Fibroblast of lung (primary cell): ENCODE measurements around the gene PLXNA4. TPM values are rescaled to one million over a fixed set of nuclear protein-coding genes. Genes with fewer than 3 reads are reported as not detected.

Experiments
- DNase-seq, 2 donors: peaks; one replicate each; pipeline versions ENCODE4 v3.0.0 to v3.0.0-alpha.2; 2010; ENCODE audit warnings: low read depth in 2 of 2
- H2AFZ ChIP-seq: 2 replicates; pipeline ENCODE4 v1.5.1; 2012; ENCODE audit warnings: low read length, control low read depth, inconsistent platforms
- H3K27ac ChIP-seq: 2 replicates; pipeline ENCODE4 v1.5.1; 2011; ENCODE audit warnings: low read length, control low read depth; ENCODE audit not compliant: insufficient read depth
- H3K27me3 ChIP-seq: 2 replicates; pipeline ENCODE4 v1.5.1; 2011; ENCODE audit warnings: mild to moderate bottlenecking, low read length; ENCODE audit not compliant: control insufficient read depth, insufficient read depth
- H3K36me3 ChIP-seq: 2 replicates; pipeline ENCODE4 v1.5.1; 2011; ENCODE audit warnings: low read length; ENCODE audit not compliant: control insufficient read depth, insufficient read depth
- H3K4me1 ChIP-seq: 2 replicates; pipeline ENCODE4 v1.5.1; 2011; ENCODE audit warnings: low read length; ENCODE audit not compliant: control insufficient read depth, insufficient read depth; ENCODE audit errors: extremely low read depth
- H3K4me2 ChIP-seq: 2 replicates; pipeline ENCODE4 v1.5.1; 2011; ENCODE audit warnings: low read length, control low read depth; ENCODE audit not compliant: insufficient read depth; ENCODE audit errors: extremely low read depth
- H3K4me3 ChIP-seq, 4 experiments: fragments of 200-600 bp in 1 of 4; sonication (generic) in 1 of 4; replicated peaks in 1 of 4; 2 replicates each; pipeline ENCODE4 v1.5.1; 2011 to 2016; ENCODE audit warnings: low read length in 4 of 4, low read depth in 3 of 4, mild to moderate bottlenecking in 3 of 4, control low read depth in 2 of 4, inconsistent platforms in 1 of 4, mixed read lengths in 1 of 4; ENCODE audit not compliant: insufficient read depth in 1 of 4; ENCODE audit errors: control extremely low read depth in 1 of 4
- H3K79me2 ChIP-seq: 2 replicates; pipeline ENCODE4 v1.5.1; 2012; ENCODE audit warnings: mild to moderate bottlenecking, low read length, inconsistent platforms; ENCODE audit not compliant: control insufficient read depth, insufficient read depth
- H3K9ac ChIP-seq: 2 replicates; pipeline ENCODE4 v1.5.1; 2011; ENCODE audit warnings: mild to moderate bottlenecking, low read length, control low read depth; ENCODE audit not compliant: insufficient read depth
- H3K9me3 ChIP-seq: 2 replicates; pipeline ENCODE4 v1.5.1; 2012; ENCODE audit warnings: low read depth, low read length; ENCODE audit not compliant: control insufficient read depth, insufficient read depth
- H4K20me1 ChIP-seq: 2 replicates; pipeline ENCODE4 v1.5.1; 2011; ENCODE audit warnings: low read length; ENCODE audit not compliant: control insufficient read depth, insufficient read depth; ENCODE audit errors: extremely low read depth
- EZH2 ChIP-seq: IDR thresholded peaks from 2 replicates; pipeline ENCODE4 v1.5.1; 2012; ENCODE audit warnings: low read length, control low read depth, mild to moderate bottlenecking; ENCODE audit errors: missing control alignments
- polyA plus RNA-seq, 2 donors: library from polyadenylated mRNA; depleted of rRNA in 1 of 2; stranded (reverse) in 1 of 2; unstranded in 1 of 2; fragments of >200 nt; gene quantifications; 2 replicates each; pipeline ENCODE4 v1.2.1, GENCODE V29; 2011 to 2012; ENCODE audit warnings: missing spikeins in 1 of 2
- total RNA-seq: library from RNA; depleted of rRNA; stranded (reverse); fragments of >200 nt; gene quantifications from 2 replicates; pipeline ENCODE4 v1.2.1, GENCODE V29; 2014
- TF ChIP-seq, protein P1 (sequence below), 2 donors: IDR thresholded peaks in 1 of 2; conservative IDR thresholded peaks in 1 of 2; 1 replicate in 1 of 2; 2 replicates in 1 of 2; pipeline ENCODE4 v1.5.1; 2011 to 2012; ENCODE audit warnings: low read length in 2 of 2, control low read depth in 1 of 2, inconsistent platforms in 1 of 2, low read depth in 1 of 2, mild to moderate bottlenecking in 1 of 2

PLXNA4 gene
- total and polyA plus RNA-seq, 2 donors (not counting 1 experiment from before 2014, with no cell fraction given) = 1.2 to 1.5 TPM

DNA sequence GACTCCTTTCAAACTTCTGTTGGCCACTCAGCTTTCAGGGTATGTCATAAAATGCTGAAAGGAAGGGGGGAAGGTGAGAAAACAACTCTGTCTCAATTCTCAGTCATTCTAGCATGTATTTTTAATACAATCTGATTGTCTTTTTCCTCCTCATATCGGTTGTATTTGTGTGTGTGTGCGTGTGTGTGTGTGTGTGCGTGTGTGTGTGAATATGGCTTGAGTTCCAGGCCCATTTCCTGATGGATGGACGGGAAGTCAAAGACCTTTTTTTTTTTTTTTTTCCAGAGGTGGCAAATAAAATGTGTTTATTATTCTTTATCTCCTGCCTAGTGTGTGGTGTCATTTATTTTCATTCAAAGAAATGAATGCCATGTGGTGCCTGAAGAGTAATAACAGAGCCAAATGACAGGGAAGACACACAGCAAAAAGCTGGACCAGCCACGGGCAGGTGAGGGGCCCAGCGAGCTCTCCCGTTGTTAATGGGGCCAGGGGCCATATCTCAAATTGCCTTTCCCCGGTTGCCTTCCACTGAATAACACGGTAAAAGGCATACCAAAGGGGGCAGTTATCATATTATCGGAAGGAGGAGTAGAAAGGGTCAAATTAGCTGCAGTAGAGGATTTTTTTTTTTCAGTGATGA, 3.1 kb upstream of the PLXNA4 start:
- Histone ChIP-seq H3K4me3 (no peak overlapping the region), H3K9ac (no peak overlapping the region), H3K36me3 (no peaks in the 10 kb centered on the region), H3K27me3 (peaks cover 10% of the 10 kb centered on the region), H3K9me3 (no peaks in the 10 kb centered on the region), H3K27ac (no peak overlapping the region), H3K4me2 (no peak overlapping the region), H4K20me1 (no peaks in the 10 kb centered on the region), H2AFZ (no peak overlapping the region), H3K79me2 (no peaks in the 10 kb centered on the region), H3K4me1 (no peaks in the 10 kb centered on the region)
- TF ChIP-seq, protein P1, sequence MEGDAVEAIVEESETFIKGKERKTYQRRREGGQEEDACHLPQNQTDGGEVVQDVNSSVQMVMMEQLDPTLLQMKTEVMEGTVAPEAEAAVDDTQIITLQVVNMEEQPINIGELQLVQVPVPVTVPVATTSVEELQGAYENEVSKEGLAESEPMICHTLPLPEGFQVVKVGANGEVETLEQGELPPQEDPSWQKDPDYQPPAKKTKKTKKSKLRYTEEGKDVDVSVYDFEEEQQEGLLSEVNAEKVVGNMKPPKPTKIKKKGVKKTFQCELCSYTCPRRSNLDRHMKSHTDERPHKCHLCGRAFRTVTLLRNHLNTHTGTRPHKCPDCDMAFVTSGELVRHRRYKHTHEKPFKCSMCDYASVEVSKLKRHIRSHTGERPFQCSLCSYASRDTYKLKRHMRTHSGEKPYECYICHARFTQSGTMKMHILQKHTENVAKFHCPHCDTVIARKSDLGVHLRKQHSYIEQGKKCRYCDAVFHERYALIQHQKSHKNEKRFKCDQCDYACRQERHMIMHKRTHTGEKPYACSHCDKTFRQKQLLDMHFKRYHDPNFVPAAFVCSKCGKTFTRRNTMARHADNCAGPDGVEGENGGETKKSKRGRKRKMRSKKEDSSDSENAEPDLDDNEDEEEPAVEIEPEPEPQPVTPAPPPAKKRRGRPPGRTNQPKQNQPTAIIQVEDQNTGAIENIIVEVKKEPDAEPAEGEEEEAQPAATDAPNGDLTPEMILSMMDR (conservative IDR thresholded peaks at IDR 0.05 in 1 of 2, IDR thresholded peaks at IDR 0.05 in 1 of 2; ENCODE audit: low read depth in 1 of 2, low read length in 2 of 2) = no peak
- TF ChIP-seq EZH2 = no peak
- DNase-seq = no peak

DNA sequence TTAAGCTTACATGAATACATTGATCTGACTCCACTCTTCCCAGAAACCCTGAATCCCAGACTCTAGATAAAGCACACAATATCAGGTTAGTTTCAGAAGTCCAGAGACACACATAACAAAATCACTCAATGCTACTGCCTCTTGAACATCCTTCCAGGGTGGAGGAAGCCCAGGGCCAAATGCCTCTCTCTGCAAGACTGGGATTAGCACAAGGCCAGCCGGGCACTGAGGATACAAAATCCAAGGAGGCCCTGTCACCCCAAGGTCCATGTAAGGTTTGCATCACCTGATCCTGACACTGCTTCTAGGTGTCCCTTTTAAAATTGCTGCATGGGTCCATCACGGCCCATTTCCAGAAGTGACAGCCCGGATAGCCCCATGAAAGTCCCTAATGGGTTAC, 2.6 kb upstream of the PLXNA4 start:
- Histone ChIP-seq H3K9me3 (no peaks in the 10 kb centered on the region), H3K36me3 (no peaks in the 10 kb centered on the region), H4K20me1 (no peaks in the 10 kb centered on the region), H3K4me3 (no peak overlapping the region), H3K79me2 (no peaks in the 10 kb centered on the region), H3K27me3 (peaks cover 10% of the 10 kb centered on the region), H3K27ac (no peak overlapping the region), H3K9ac (no peak overlapping the region), H3K4me1 (no peaks in the 10 kb centered on the region), H3K4me2 (no peak overlapping the region), H2AFZ (no peak overlapping the region)
- DNase-seq = no peak
- TF ChIP-seq, protein P1 (conservative IDR thresholded peaks at IDR 0.05 in 1 of 2, IDR thresholded peaks at IDR 0.05 in 1 of 2; ENCODE audit: low read depth in 1 of 2, low read length in 2 of 2) = no peak
- no peak for TF ChIP-seq EZH2

DNA sequence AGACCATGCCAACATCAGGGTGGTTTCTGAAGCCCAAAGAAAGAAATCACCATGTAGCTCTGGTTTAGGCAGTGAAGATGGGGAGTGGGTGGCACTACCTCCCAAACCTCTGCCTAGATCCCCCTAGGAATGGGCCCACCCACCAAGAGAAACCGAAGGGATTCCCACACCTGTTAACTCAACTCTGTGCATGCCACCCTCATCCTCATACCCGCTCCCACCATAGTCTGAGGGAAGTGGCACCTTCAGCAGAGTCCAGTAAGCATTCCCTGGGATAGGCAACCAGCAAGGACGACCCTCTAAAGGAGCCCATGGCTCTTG, 1.7 kb upstream of the PLXNA4 start:
- DNase-seq = no peak
- H3K79me2 ChIP-seq = no peaks in the 10 kb centered on the region
- H4K20me1 ChIP-seq = no peaks in the 10 kb centered on the region
- H3K4me2 ChIP-seq = no peak overlapping the region
- no peaks in the 10 kb centered on the region for H3K4me1 ChIP-seq
- TF ChIP-seq, protein P1 (conservative IDR thresholded peaks at IDR 0.05 in 1 of 2, IDR thresholded peaks at IDR 0.05 in 1 of 2; ENCODE audit: low read depth in 1 of 2, low read length in 2 of 2) = no peak
- no peak for TF ChIP-seq EZH2
- no peak overlapping the region for H2AFZ ChIP-seq
- peaks cover 10% of the 10 kb centered on the region for H3K27me3 ChIP-seq
- no peak overlapping the region for H3K27ac ChIP-seq
- H3K9ac ChIP-seq = no peak overlapping the region
- no peak overlapping the region for H3K4me3 ChIP-seq
- H3K36me3 ChIP-seq = no peaks in the 10 kb centered on the region
- no peaks in the 10 kb centered on the region for H3K9me3 ChIP-seq
